Endothelial cell of umbilical vein (primary cell): Measurements from ENCODE around the gene NUP214.

ENCODE experiments used
- EZH2 ChIP-seq: IDR thresholded peaks from 2 replicates; pipeline ENCODE4 v1.6.1; 2012; ENCODE audit warnings: borderline replicate concordance, low read depth, mild to moderate bottlenecking, moderate library complexity, low read length, inconsistent platforms; ENCODE audit not compliant: severe bottlenecking
- JUN ChIP-seq: IDR thresholded peaks from 2 replicates; pipeline ENCODE4 v1.6.1; 2011; ENCODE audit warnings: borderline replicate concordance, low read depth; ENCODE audit not compliant: insufficient read length, insufficient read depth
- POLR2A ChIP-seq: IDR thresholded peaks from 2 replicates; pipeline ENCODE4 v1.6.1; 2012; ENCODE audit warnings: low read depth, mild to moderate bottlenecking, control low read depth, low read length
- POLR2AphosphoS5 ChIP-seq: IDR thresholded peaks from 2 replicates; pipeline ENCODE4 v1.6.1; 2012; ENCODE audit warnings: low read depth, mild to moderate bottlenecking, control low read depth, low read length, moderate library complexity; ENCODE audit not compliant: insufficient read depth
- TF ChIP-seq, protein P1 (sequence below), 2 donors: IDR thresholded peaks; 1 replicate in 1 of 2; 2 replicates in 1 of 2; pipeline ENCODE4 v1.5.1; 2011; ENCODE audit warnings: low read length in 2 of 2, mild to moderate bottlenecking in 2 of 2, moderate library complexity in 2 of 2, control low read depth in 1 of 2, inconsistent platforms in 1 of 2, low read depth in 1 of 2; ENCODE audit not compliant: insufficient read depth in 1 of 2; ENCODE audit errors: extremely low read depth in 1 of 2
- TF ChIP-seq, protein P2 (sequence below): IDR thresholded peaks from 2 replicates; pipeline ENCODE4 v1.6.1; 2011; ENCODE audit not compliant: insufficient read depth, insufficient read length

DNA sequence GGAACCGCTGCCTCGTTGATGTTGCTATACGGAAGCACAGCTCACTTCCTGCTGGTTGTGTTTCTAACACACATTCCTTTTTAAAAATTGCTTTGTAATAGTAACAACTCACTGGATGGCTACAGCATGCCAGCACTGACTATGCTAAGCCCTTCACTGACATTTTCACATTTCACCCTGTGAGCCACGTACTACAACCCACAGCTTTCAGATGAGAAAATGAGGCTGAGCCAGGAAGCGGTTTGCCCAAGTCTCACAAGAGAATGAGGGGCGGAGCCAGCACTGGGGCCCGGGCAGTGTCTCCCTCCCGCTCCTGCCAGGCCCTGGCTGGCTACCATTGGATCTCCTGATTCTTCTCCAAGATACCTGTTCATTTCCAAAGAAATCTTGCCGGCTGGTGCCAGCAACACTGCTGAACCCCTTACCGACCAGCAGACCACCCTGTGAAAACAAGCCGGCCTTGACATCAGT, 112.6 kb downstream of the NUP214 start:
- TF ChIP-seq EZH2 (no peak), POLR2A (peak; percentile 72), JUN (peak; percentile 4), POLR2AphosphoS5 (no peak)
- TF ChIP-seq, protein P1, sequence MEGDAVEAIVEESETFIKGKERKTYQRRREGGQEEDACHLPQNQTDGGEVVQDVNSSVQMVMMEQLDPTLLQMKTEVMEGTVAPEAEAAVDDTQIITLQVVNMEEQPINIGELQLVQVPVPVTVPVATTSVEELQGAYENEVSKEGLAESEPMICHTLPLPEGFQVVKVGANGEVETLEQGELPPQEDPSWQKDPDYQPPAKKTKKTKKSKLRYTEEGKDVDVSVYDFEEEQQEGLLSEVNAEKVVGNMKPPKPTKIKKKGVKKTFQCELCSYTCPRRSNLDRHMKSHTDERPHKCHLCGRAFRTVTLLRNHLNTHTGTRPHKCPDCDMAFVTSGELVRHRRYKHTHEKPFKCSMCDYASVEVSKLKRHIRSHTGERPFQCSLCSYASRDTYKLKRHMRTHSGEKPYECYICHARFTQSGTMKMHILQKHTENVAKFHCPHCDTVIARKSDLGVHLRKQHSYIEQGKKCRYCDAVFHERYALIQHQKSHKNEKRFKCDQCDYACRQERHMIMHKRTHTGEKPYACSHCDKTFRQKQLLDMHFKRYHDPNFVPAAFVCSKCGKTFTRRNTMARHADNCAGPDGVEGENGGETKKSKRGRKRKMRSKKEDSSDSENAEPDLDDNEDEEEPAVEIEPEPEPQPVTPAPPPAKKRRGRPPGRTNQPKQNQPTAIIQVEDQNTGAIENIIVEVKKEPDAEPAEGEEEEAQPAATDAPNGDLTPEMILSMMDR (IDR thresholded peaks at IDR 0.05; ENCODE audit: extremely low read depth in 1 of 2, insufficient read depth in 1 of 2, low read depth in 1 of 2, low read length in 2 of 2) = no peak
- TF ChIP-seq, protein P2, sequence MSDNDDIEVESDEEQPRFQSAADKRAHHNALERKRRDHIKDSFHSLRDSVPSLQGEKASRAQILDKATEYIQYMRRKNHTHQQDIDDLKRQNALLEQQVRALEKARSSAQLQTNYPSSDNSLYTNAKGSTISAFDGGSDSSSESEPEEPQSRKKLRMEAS = no peak
